Chondrocyte (in vitro differentiated cells): ENCODE results near the gene NRIP1. TPM values are rescaled to one million over a fixed set of nuclear protein-coding genes. Genes with fewer than 3 reads are reported as not detected.

Source experiments
- DNase-seq: peaks from one replicate; pipeline ENCODE4 v3.0.0; 2021; ENCODE audit warnings: mixed read lengths, low spot score
- H3K27ac Mint-ChIP-seq: one replicate; pipeline ENCODE4 v1.8.0; 2021; ENCODE audit warnings: mild to moderate bottlenecking, moderate library complexity, mixed read lengths; ENCODE audit not compliant: unreplicated experiment
- H3K27me3 Mint-ChIP-seq: 2 replicates; pipeline ENCODE4 v1.8.0; 2021; ENCODE audit warnings: low read depth, mixed read lengths
- H3K36me3 Mint-ChIP-seq: 2 replicates; pipeline ENCODE4 v1.8.0; 2021; ENCODE audit warnings: low read depth, mixed read lengths
- H3K4me1 Mint-ChIP-seq: 2 replicates; pipeline ENCODE4 v1.8.0; 2021; ENCODE audit warnings: low read depth, mild to moderate bottlenecking, mixed read lengths
- H3K4me3 Mint-ChIP-seq: one replicate; pipeline ENCODE4 v1.8.0; 2021; ENCODE audit warnings: mild to moderate bottlenecking, moderate library complexity, mixed read lengths; ENCODE audit not compliant: unreplicated experiment
- H3K9me3 Mint-ChIP-seq: 2 replicates; pipeline ENCODE4 v1.8.0; 2021; ENCODE audit warnings: low read depth, mixed read lengths
- CTCF ChIP-seq: fragments of 200-600 bp; sonication (generic); IDR thresholded peaks from 2 replicates; pipeline ENCODE4 v1.5.0; 2021; ENCODE audit warnings: antibody characterized with exemption, mild to moderate bottlenecking, moderate library complexity
- total RNA-seq: library from RNA; stranded (reverse); gene quantifications from 3 replicates; pipeline ENCODE4 v1.2.1, GENCODE V29; 2021

NRIP1 gene
- total RNA-seq, 1 donor from 2014 or later: 22.6 TPM

DNA sequence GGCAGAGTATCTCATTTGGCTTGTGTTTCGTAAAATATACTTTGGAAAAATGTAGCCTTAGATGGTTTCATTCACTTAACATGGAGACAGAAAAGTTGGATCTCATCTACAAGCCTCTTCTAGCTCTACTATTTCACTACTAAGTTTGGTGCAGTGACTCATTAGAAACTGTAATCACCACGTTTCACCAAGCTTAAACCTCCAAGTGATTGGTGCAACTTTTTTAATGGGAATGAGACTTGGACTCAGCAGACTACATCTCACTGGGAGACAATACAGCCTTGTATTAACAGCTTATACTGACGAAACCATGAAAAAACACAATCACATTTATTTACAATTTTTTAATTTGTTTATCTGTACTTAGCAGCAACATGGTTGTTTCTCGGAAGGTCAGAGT, 29.9 kb upstream of the NRIP1 start:
- H3K4me1 Mint-ChIP-seq: no peaks in the 10 kb centered on the region
- no peak for TF ChIP-seq CTCF
- H3K27ac Mint-ChIP-seq: no peak overlapping the region
- H3K36me3 Mint-ChIP-seq: no peaks in the 10 kb centered on the region
- no peak overlapping the region for H3K4me3 Mint-ChIP-seq
- DNase-seq: no peak
- H3K9me3 Mint-ChIP-seq: peaks cover 4% of the 10 kb centered on the region
- no peaks in the 10 kb centered on the region for H3K27me3 Mint-ChIP-seq

DNA sequence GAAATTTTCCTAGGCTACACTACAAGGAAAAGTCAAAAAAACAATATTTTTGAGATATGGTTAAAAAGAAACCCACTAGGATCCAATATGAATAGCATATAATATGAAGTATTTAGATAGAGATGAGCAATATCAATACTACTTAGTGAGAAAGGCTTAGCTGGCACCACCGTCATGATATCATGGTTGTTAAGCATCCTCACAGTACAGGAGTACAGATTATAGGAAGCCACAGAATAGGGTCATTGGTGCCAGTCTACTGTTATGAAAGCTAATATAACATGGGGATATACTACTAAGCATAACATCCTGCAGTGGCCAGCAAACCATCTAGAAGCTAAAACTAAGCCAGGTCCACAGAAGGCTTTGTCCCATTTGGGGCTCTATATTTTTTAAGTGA, 28.4 kb upstream of the NRIP1 start:
- no peak for DNase-seq
- Mint-ChIP-seq H3K4me3 (no peak overlapping the region), H3K27ac (no peak overlapping the region), H3K27me3 (no peaks in the 10 kb centered on the region), H3K36me3 (no peaks in the 10 kb centered on the region), H3K9me3 (peaks cover 4% of the 10 kb centered on the region), H3K4me1 (no peaks in the 10 kb centered on the region)
- no peak for TF ChIP-seq CTCF

- DNase-seq: no peak
- H3K27me3 Mint-ChIP-seq: no peaks in the 10 kb centered on the region
- TF ChIP-seq CTCF: no peak
- H3K27ac Mint-ChIP-seq: no peak overlapping the region
- H3K36me3 Mint-ChIP-seq: no peaks in the 10 kb centered on the region
- peaks cover 4% of the 10 kb centered on the region for H3K9me3 Mint-ChIP-seq
- H3K4me3 Mint-ChIP-seq: no peak overlapping the region
- H3K4me1 Mint-ChIP-seq: no peaks in the 10 kb centered on the region
These were observed 27.9 kb upstream of the NRIP1 start for GRCh38 chr21:15092745-15093144.

GRCh38 chr21:15090390-15090789, 25.6 kb upstream of the NRIP1 start:
- H3K27ac Mint-ChIP-seq: no peak overlapping the region
- TF ChIP-seq CTCF: no peak
- no peaks in the 10 kb centered on the region for H3K4me1 Mint-ChIP-seq
- H3K4me3 Mint-ChIP-seq: no peak overlapping the region
- no peaks in the 10 kb centered on the region for H3K36me3 Mint-ChIP-seq
- DNase-seq: no peak
- peaks cover 4% of the 10 kb centered on the region for H3K9me3 Mint-ChIP-seq
- no peaks in the 10 kb centered on the region for H3K27me3 Mint-ChIP-seq

- peaks cover 2% of the 10 kb centered on the region for H3K9me3 Mint-ChIP-seq
- no peaks in the 10 kb centered on the region for H3K4me1 Mint-ChIP-seq
- no peak overlapping the region for H3K27ac Mint-ChIP-seq
- no peak overlapping the region for H3K4me3 Mint-ChIP-seq
- no peak for TF ChIP-seq CTCF
- DNase-seq: no peak
- no peaks in the 10 kb centered on the region for H3K27me3 Mint-ChIP-seq
- no peaks in the 10 kb centered on the region for H3K36me3 Mint-ChIP-seq
These were observed 23.7 kb upstream of the NRIP1 start for GRCh38 chr21:15088488-15088887.
